Measurements from ENCODE around the gene CLSTN2.

The CLSTN2 gene

DNA sequence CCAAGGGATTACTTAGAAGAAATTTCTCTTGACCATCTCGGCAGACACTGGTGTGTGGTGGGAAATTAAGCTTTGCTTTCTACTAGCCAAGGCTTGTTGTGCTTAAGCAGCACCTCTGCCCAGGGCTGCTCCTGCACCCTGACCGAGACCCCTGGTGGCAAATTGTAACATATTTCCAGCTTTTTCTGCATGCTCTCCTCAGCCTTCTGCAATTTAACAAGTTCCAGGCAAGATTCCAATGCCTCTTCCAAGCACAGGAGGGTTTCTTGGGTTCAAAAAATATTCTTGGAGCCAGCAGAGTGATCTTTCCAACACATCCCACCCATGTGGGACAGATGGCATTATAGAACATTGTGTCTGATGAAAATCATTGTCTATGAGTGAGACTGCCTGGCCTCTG, 210.5 kb downstream of the CLSTN2 start:
- no peaks in the 10 kb centered on the region for H3K27me3 ChIP-seq
- no peak overlapping the region for H3K27ac ChIP-seq
- H3K4me3 ChIP-seq, result no peak overlapping the region
- intact Hi-C loops (cut with DNase I; ENCODE audit: low total_unique reads), result no loop called here
- TF ChIP-seq, protein P1, sequence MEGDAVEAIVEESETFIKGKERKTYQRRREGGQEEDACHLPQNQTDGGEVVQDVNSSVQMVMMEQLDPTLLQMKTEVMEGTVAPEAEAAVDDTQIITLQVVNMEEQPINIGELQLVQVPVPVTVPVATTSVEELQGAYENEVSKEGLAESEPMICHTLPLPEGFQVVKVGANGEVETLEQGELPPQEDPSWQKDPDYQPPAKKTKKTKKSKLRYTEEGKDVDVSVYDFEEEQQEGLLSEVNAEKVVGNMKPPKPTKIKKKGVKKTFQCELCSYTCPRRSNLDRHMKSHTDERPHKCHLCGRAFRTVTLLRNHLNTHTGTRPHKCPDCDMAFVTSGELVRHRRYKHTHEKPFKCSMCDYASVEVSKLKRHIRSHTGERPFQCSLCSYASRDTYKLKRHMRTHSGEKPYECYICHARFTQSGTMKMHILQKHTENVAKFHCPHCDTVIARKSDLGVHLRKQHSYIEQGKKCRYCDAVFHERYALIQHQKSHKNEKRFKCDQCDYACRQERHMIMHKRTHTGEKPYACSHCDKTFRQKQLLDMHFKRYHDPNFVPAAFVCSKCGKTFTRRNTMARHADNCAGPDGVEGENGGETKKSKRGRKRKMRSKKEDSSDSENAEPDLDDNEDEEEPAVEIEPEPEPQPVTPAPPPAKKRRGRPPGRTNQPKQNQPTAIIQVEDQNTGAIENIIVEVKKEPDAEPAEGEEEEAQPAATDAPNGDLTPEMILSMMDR (IDR thresholded peaks at IDR 0.05), result no peak
- peaks cover 0 to 6% (median 0%) of the 10 kb centered on the region in 4 donors for H3K4me1 ChIP-seq
- no peaks in the 10 kb centered on the region for H3K9me3 ChIP-seq
- DNase-seq, result no peak
- no peaks in the 10 kb centered on the region for H3K36me3 ChIP-seq

DNA sequence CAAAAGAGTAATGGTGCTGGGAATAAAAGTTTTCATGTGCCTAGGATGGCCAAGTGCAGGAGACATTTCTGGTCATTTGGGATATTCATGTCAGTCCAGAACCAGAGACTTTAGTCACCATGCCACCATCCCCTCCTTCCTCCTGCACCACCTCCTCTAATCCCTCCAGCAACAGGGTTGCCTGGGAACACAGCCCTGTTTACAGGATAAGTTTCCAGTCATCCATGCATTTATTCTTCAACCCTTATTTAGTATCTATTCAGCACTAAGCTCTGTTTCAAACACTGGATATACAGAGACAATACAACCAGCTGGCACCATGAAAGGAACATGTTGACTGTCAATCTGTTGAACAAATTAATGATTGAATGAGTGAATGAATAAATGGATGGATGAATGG, 211.7 kb downstream of the CLSTN2 start:
- DNase-seq, result no peak
- TF ChIP-seq, protein P1 (IDR thresholded peaks at IDR 0.05), result no peak
- peaks cover 0 to 6% (median 0%) of the 10 kb centered on the region in 4 donors for H3K4me1 ChIP-seq
- no peak overlapping the region for H3K4me3 ChIP-seq
- intact Hi-C loops (cut with DNase I; ENCODE audit: low total_unique reads), result no loop called here
- no peaks in the 10 kb centered on the region for H3K27me3 ChIP-seq
- H3K36me3 ChIP-seq, result no peaks in the 10 kb centered on the region
- H3K27ac ChIP-seq, result no peak overlapping the region
- H3K9me3 ChIP-seq, result no peaks in the 10 kb centered on the region

DNA sequence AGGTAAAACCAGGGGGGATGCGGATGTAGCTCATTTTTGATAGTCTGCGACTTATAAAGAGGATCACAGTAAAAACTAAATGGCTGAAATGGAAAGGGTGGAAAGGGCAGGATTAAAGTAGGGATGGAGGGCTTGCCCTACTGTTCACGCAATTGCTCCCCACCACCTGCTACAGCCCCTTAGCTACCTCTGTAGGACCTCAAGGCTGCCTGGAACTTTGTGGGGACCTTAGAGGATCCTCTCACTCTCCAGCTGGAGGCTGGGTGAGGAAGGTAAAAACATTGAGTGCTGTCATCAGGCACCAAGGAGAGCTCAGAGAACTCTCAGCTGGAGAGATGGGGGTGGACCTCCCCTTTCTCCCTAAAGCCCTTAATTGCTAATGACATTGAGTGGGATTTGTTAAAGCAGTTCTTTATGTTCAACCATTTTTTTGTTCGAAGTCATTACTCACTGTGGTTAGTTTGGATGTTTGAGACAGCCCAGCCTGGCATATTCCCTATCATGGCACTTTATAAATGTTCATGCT, 213.0 kb downstream of the CLSTN2 start:
- Histone ChIP-seq H3K4me1 (peaks cover 0 to 12% (median 4%) of the 10 kb centered on the region in 4 donors), H3K27me3 (no peaks in the 10 kb centered on the region), H3K27ac (no peak overlapping the region), H3K36me3 (no peaks in the 10 kb centered on the region), H3K9me3 (no peaks in the 10 kb centered on the region), H3K4me3 (no peak overlapping the region)
- intact Hi-C loops (cut with DNase I; ENCODE audit: low total_unique reads), result no loop called here
- no peak for DNase-seq
- TF ChIP-seq, protein P1 (IDR thresholded peaks at IDR 0.05), result no peak

DNA sequence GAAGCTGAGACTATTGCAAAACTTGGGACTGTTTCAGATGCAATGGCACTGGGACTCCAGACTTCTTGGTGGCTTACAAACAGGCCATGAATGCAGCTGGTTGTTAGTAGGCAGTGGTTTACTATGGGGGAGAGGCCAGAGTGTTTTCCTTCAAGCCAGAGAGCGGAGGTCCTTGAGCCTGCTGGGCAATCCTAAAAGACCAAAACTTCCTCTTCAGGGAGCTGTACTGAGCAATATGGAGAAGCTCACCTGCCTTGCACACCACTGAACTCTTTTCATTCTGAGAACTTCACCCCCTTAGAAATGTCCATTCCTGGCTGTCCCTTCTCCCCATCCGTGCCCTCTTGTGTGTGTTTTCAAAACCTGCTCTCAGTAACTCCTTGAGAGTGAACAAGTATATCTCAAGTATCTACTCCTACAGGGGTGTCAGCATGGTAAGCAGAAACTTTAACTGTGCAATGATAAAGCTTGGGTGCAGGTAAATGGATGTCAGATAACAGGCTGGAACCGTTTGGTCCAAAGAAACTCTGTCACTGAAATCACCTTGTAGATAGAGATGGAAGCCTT, 213.9 kb downstream of the CLSTN2 start:
- no peaks in the 10 kb centered on the region for H3K36me3 ChIP-seq

DNA sequence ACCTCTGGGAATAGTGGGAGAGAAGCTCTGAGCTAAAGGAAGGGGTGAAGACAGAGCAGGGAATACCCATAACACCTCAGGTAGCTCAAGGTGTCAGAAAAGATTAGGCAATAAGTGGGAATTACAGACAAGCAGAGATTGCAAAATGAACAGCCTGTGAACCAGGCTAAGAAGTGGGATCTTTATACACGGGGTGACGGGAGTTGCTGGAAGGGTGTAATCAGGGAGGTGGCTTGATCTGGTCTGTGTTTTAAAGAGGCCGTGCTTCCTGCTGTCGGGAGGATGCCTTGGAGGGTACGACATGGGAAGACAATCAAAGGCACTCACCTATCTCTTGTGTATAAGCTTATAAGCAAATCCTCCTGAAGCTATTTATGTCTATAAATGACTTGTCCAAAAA, 216.3 kb downstream of the CLSTN2 start:
- TF ChIP-seq, protein P1 (IDR thresholded peaks at IDR 0.05), result no peak
- H3K27me3 ChIP-seq, result no peaks in the 10 kb centered on the region
- DNase-seq, result no peak
- no peak overlapping the region for H3K4me3 ChIP-seq
- H3K27ac ChIP-seq, result no peak overlapping the region
- H3K4me1 ChIP-seq, result peaks cover 0 to 16% (median 6%) of the 10 kb centered on the region in 4 donors
- no peaks in the 10 kb centered on the region for H3K36me3 ChIP-seq
- intact Hi-C loops (cut with DNase I; ENCODE audit: low total_unique reads), result no loop called here
- no peaks in the 10 kb centered on the region for H3K9me3 ChIP-seq

More for the DNA sequence above, 213.9 kb downstream of the CLSTN2 start:
- Histone ChIP-seq H3K27me3 (no peaks in the 10 kb centered on the region), H3K9me3 (no peaks in the 10 kb centered on the region), H3K4me1 (peaks cover 0 to 16% (median 6%) of the 10 kb centered on the region in 4 donors), H3K4me3 (no peak overlapping the region), H3K27ac (no peak overlapping the region)
- no peak for DNase-seq
- TF ChIP-seq, protein P1 (IDR thresholded peaks at IDR 0.05), result no peak
- intact Hi-C loops (cut with DNase I; ENCODE audit: low total_unique reads), result no loop called here

All from tibial artery (tissue), 4 donors.